ENCODE results near the gene HDAC5. TPM values are rescaled to one million over a fixed set of nuclear protein-coding genes. Genes with fewer than 3 reads are reported as not detected.
"Not testable (repeated sequence)": the region's sequence is repeated elsewhere in the genome, so short reads cannot be mapped to it uniquely, and the experiment has no call there.

HDAC5 gene
- total RNA-seq, 1 donor from 2014 or later: 27.1 TPM

DNA sequence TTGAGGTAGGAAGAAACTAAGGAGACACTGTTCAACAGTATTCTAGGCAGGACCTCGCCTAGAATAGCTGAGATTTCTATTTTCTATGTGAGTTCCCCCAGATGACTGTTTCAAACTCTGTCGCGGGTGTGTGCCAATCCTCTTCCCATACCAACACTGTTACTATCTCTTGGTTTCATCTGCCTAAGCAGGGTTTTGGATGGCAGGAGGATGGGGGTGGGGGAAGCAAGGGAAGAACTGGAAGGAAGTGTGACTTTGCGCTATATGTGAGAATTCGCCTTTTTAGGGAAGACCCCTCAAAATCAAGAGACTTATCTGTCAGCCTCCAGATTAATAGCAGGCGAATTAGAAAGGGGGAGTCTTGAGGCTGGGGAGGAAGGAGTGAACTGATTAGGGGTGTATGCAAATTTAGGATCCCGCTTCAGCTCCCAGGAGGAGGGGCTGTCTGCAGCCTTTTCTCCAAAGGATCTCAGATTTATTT is 53.4 kb downstream of the HDAC5 start:
- no peak for DNase-seq (ENCODE audit: low read depth, low spot score)

GRCh38 chr17:44067545-44067940 is 55.9 kb downstream of the HDAC5 start:
- DNase-seq (ENCODE audit: low read depth, low spot score): no peak

- DNase-seq (ENCODE audit: low read depth, low spot score): peak; percentile 60
Measured at GRCh38 chr17:44066204-44066930, 57.1 kb downstream of the HDAC5 start, which contains the start of gene LSM12. LSM12 (minus strand) TSS chr17:44066671; CDS start chr17:44066587, 84 bp downstream.

GRCh38 chr17:44065668-44066203 is 57.7 kb downstream of the HDAC5 start:
- DNase-seq (ENCODE audit: low read depth, low spot score): no peak

- DNase-seq (ENCODE audit: low read depth, low spot score): no peak
Measured at GRCh38 chr17:44063704-44064639, 59.5 kb downstream of the HDAC5 start.

DNA sequence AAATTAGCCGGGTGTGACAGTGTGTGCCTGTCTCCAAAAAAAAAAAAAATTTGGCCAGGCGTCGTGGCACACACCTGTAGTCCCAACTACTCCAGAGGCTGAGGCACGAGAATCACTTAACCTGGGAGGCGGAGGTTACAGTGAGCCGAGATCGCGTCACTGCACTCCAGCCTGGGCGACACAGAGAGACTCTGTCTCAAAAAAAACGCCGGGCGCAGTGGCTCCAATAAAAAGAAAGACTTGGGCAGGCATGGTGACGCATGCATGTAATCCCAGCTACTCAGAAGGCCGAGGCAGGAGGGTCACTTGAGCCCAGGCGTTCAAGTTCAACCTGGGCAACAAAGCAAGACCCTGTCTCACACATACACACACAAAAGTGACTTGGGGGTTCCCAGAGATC is 60.6 kb downstream of the HDAC5 start:
- no peak for DNase-seq (ENCODE audit: low read depth, low spot score)

GRCh38 chr17:44061446-44061845 is 62.0 kb downstream of the HDAC5 start:
- no peak for DNase-seq (ENCODE audit: low read depth, low spot score)

GRCh38 chr17:44059101-44059892 is 64.1 kb downstream of the HDAC5 start:
- no peak for DNase-seq (ENCODE audit: low read depth, low spot score)

DNA sequence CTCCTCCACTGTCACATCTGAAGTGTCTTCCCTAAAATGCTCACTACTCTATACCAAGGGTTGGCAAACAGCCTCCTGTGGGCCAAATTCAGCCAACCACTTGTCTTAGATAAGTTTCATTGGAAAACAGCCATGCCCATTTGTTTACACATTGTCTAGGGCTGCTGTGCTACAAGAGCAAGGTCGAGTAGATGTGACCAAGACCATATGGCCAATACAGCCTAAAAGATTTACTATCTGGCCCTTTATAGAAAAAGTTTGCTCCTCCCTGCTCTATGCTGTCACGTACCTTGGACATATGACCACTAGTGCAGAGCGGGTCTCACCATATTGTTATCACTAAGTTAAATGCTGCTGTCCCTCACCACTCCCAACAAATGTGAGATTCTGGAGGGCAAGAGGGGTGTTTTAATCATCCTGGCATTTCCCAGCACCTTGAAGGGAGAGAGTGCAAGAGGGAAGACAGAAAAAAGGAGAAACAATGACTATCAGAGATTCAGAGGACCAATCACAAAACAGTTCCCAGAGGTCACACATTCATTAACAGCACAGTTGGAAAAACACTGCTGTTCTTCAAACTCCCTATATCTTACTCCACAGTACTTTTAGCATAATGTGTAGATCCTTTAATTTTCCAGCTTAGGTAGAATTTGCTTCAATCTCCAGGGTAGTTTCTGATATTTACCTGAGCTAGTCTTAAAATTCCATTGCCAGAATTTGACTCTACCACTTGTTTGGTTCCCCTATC is 70.1 kb downstream of the HDAC5 start:
- DNase-seq (ENCODE audit: low read depth, low spot score): no peak

GRCh38 chr17:44049294-44050060 is 74.0 kb downstream of the HDAC5 start:
- no peak for DNase-seq (ENCODE audit: low read depth, low spot score)

- not testable (repeated sequence) for DNase-seq (ENCODE audit: low read depth, low spot score)
Measured at GRCh38 chr17:44046893-44047292, 76.5 kb downstream of the HDAC5 start.

DNA sequence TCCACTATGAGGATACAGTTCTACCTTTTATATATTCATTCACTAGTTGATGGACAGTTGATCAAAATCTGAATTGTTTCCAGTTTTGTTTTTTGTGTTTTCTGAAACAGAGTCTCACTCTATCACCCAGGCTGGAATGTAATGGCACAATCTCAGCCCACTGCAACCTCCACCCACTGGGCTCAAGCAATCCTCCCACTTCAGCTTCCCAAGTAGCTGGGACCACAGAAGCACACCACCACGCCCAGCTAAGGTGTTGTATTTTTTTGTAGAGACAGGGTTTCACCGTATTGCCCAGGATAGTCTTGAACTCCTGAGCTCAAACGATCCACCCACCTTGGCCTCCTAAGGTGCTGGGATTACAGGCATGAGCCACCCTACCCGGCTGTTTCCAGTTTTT is 78.0 kb downstream of the HDAC5 start:
- no peak for DNase-seq (ENCODE audit: low read depth, low spot score)

- DNase-seq (ENCODE audit: low read depth, low spot score): no peak
Measured at GRCh38 chr17:44044071-44044470, 79.4 kb downstream of the HDAC5 start.

GRCh38 chr17:44043272-44043696 is 80.2 kb downstream of the HDAC5 start:
- DNase-seq (ENCODE audit: low read depth, low spot score): no peak

GRCh38 chr17:44039829-44040635 is 83.4 kb downstream of the HDAC5 start:
- DNase-seq (ENCODE audit: low read depth, low spot score): no peak

DNA sequence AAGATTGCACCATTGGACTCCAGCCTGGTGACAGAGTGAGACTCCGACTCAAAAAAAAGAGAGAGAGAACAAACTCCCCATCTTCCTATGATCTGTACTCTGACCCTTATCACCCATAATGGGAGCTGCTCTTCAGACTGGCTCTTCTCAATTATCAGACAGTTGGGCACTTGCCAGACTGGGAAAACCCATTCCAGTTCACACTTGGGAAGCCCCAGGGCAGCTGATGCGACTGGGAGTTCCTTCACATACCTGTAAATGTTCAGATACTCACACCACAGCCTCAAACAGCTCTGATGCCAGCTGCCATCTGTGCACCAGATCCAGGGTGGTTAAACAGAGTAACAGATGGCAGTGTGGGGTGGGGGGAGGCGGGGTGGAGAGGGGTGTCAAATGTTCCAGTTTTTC is 84.8 kb downstream of the HDAC5 start:
- no peak for DNase-seq (ENCODE audit: low read depth, low spot score)

GRCh38 chr17:44037471-44037870 is 86.0 kb downstream of the HDAC5 start:
- no peak for DNase-seq (ENCODE audit: low read depth, low spot score)

GRCh38 chr17:44034688-44035087 is 88.8 kb downstream of the HDAC5 start:
- DNase-seq (ENCODE audit: low read depth, low spot score): not testable (repeated sequence)
